Skin of body (tissue), 2 donors: Measurements from ENCODE around the gene CALML6. TPM values are rescaled to one million over a fixed set of nuclear protein-coding genes. Genes with fewer than 3 reads are reported as not detected.

Experiments
- DNase-seq: peaks from one replicate; lab custom pipeline; 2025; lab: John Stamatoyannopoulos, UW
- total RNA-seq: library from RNA; depleted of rRNA; stranded (reverse); fragments of >200 nt; gene quantifications from one replicate; pipeline ENCODE4 v1.2.3, GENCODE V29; 2014

The CALML6 gene
- total RNA-seq, 1 donor from 2014 or later, result 19.0 TPM

- no peak for DNase-seq
Observed at GRCh38 chr1:1942753-1943656, 27.9 kb downstream of the CALML6 start.

- DNase-seq, result no peak
Observed at GRCh38 chr1:1943834-1944570, 28.9 kb downstream of the CALML6 start.

DNA sequence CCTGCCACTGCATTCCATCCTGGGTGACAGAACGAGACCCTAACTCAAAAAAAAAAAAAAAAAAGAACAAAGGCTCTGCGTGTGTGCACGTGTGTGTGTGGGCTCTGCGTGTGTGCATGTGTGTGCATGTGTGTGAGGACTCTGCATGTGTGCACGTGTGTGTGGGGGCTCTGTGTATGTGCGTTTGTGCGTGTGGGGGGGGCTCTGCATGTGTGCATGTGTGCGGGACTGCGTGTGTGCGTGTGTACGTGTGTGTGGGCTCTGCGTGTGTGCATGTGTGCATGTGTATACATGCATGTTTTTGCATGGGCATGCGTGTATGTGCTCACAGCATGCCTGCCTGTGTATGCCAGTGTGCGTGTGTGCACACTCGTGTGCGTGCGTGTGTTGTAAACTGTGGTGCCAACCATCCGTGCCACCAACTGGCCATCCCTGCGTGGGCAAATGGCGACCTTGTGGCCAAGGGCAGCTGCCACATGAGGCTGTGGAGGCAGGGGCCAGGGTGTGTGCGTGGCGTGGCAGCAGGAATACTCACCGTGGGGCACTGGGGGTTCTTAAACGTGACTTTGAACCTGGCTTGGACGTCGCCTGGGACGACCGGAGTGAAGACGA lies 30.8 kb downstream of the CALML6 start:
- DNase-seq, result no peak

- DNase-seq, result no peak
Observed at GRCh38 chr1:1946540-1946939, 31.5 kb downstream of the CALML6 start.

DNA sequence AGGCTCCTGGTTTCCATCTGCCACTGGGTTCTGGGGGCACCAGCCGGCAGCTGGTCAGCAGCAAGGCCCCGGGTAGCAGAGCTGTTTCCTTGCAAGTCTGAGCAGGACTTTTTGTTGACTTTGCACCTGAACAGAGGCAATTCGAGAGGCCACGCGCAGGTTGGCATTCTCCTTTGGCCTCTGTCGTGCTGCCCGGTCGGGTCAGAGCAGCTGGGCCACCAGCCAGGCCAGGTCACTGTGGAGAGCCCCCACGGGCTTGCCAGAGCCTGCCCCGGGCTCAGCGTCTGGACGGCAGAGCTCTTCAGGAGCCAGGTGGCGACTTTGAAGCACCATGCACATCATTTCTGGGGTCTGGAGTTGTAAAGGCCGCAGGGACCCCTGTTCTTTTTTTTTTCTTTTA lies 32.4 kb downstream of the CALML6 start:
- DNase-seq, result no peak

- DNase-seq, result no peak
Observed at GRCh38 chr1:1948783-1949182, 33.7 kb downstream of the CALML6 start.

DNA sequence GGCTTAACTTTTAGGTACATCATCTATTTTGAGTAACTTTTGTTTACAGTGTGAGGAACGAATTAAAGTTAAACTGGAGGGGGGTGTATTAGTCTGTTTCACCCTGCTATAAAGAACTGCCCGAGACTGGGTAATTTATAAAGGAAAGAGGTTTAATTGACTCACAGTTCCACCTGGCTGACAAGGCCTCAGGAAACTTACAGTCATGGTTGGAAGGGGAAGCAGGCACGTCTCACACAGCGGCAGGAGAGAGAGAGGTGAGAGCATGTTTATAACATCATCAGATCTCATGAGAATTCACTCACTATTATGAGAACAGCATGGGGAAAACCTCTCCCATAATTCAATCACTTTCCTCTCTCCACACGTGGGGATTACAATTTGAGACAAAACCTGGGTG lies 35.9 kb downstream of the CALML6 start:
- DNase-seq, result no peak

DNA sequence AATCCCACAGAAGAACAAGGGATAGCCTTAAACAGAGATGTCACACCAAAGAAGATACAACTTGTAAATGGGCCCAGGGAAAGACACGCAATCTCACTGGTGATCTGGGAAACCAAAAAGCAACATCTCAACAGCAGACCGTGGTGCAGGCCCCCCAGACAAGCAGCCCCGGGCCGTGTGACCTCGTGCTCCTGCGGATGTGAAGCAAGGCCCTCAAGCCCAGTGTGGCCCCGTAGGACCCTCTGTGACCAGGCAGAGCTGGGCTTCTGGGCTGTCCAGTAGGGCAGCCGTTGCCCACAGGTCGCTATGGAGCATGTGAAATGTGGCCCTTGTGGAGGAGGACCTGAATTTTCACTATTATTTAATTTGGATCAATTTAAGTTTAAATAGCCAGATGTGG lies 39.0 kb downstream of the CALML6 start:
- no peak for DNase-seq

DNA sequence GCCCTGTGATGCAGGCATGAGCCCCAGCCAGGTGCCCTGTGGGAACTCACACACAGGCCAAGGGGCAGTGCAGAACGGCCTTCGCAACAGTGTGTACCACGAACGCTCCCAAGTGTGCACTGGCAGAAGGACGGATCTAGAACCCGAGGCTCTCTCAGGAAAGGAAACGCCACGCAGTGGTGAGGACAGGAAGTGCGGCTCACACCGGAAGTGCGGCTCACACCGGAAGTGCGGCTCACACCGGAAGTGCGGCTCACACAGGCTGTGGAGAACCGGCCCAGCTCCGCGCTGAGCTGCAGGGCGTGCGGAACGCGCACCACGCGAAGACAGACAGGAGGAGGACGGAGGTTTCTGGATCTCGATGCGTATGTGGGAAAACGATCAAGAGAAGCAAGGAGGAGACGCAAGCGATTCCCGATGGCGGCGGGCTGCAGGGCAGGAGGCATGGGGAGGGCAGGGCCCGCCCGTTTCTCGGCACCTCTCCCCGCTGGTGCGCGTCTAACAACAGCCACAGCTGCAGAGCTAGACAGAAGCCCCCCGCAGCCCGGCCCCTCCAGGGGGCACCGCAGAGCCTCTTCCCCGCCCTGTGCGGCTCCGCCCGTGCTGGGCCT lies 39.9 kb downstream of the CALML6 start:
- no peak for DNase-seq

DNA sequence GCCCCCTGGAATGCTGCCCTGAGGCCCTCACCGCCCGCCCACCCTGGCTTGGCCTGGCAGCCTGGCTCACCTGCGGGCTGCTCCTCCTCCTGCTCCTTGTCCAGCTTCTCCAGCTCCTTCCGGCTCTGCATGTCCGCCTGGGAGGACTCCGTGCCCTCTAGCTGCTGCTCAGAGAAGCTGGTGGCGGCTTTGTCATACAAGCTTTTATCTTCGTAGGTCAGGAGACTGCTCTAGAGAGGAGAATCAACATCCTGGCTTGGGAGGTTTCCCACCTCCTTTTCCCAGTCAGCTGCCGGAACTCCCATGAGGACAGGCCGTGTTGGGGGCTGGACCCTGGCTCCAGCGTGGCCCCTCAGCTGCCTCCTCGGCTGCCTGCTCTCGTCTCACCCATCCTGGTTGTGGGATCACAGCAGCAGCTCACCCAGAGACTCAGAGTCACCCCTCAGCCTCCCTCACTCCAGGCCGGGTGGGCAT lies 40.6 kb downstream of the CALML6 start:
- DNase-seq, result no peak

GRCh38 chr1:1956101-1956500 lies 41.0 kb downstream of the CALML6 start:
- DNase-seq, result no peak

DNA sequence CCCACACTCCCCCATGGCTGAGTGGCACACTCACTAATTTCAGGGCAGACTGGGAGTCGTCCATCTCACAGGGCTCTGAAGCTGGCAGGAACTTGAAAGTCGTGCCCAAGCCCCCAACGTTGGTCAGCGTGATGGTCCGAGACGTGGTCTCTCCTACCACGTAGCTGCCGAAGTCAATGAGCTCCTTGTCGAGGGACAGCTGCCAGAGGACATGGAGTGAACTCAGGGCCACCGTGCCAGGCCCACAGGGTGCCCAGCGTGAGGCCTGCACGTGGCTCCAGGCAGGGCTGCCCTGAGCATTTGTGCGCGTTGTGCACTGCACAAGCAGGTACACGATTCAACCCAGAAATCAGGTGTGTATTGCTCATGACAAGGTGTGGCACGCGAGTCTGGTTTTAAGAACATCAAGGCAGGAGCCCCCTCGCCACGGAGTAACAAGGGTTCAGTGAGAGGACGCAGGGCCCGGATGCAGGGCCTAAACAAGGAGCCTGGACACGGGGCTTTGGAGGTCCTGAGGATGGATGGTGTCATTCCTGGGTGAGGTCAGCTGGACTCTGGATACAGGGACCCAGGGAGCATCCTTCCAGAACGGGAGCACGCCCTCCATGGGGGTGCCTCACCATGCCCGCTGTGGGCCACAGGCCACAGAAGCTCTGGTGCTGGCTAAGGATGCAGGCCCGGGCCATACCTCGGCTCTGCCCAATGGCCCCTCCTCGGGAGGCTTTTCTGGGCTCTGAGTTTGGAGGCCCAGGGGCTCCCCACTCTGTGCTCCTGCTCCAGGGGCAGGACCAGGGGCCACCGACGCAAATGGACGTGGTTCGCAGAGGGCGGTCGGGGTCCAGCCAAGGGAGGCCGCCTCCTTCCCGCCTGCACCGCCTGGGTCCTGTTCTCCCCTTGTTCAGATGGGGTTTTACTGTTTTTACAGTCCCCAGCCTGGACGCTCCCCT lies 41.8 kb downstream of the CALML6 start:
- no peak for DNase-seq

- no peak for DNase-seq
Observed at GRCh38 chr1:1957533-1957961, 42.5 kb downstream of the CALML6 start.

- no peak for DNase-seq
Observed at GRCh38 chr1:1958071-1958541, 43.0 kb downstream of the CALML6 start.

DNA sequence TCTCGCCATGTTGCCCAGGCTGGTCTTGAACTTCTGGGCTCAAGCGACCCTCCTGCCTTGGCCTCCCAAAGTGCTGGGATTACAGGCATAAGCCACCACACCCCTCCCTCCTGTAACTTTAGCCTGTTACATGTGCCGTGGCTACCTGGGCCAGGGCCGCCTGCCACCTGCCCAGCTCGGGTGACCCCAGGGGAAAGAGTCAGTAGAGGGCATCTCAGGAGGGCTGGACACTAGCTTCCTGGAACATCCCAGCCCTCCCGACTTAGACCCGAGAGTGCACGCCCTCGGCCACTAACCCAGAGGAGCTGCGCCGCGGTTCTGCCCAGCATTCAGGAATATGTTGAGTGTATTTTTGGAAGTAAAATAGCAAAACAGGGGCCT lies 44.4 kb downstream of the CALML6 start:
- DNase-seq, result no peak

- peak; percentile 27 for DNase-seq
Observed at GRCh38 chr1:1959840-1960479, 44.9 kb downstream of the CALML6 start.

- DNase-seq, result no peak
Observed at GRCh38 chr1:1960480-1961196, 45.6 kb downstream of the CALML6 start.

DNA sequence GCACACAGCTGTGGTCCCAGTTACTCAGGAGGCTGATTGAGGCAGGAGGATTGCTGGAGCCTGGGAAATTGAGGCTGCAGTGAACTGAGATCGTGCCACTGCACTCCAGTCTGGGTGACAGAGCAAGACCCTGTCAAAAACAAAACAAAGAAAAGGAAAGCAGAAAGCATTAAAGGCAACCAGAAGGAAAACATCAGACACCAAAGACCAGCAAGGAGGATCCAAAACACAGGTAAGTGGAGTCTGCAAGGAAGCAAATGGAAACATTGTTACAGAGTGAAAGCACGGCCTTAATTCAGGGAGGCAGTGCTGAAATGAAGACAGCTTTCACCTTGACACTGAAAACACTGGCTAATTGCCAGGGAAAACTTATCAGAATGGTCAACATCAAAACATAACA lies 47.7 kb downstream of the CALML6 start:
- no peak for DNase-seq

DNA sequence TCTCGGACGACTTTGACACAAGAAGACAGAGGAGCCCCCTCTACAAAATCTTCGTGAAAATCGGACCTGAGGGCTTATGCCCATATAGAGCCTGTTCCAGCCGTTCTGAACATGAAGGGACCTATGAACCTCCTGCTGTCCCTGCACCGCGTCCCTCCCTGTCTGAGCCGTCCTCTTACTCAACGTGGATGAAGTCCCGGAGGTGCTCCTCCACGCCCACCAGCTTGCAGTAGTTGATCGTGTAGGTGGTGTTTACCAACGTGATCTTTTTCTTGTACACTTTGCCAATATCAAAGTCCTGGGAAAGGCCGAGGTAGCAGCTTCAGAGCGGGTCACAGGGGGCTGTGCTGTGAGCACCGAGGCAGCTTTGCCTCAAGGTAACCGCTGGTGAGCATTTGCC lies 48.5 kb downstream of the CALML6 start:
- DNase-seq, result no peak
